ENCODE data around the gene ESRRG.

GRCh38 chr1:216502528-216503162 lies 220.6 kb downstream of the ESRRG start:
- TF ChIP-seq CTCF (IDR thresholded peaks at IDR 0.05) (no peak), POLR2A (IDR thresholded peaks at IDR 0.05) (no peak)
